Osteoblast (primary cell): ENCODE measurements around the gene CLCN5. TPM values are rescaled to one million over a fixed set of nuclear protein-coding genes. Genes with fewer than 3 reads are reported as not detected.
"Not testable (repeated sequence)": the region's sequence is repeated elsewhere in the genome, so short reads cannot be mapped to it uniquely, and the experiment has no call there.

Experiments used
- DNase-seq: peaks from one replicate; pipeline ENCODE4 v3.0.0; 2011; ENCODE audit warnings: low spot score, mixed read lengths; ENCODE audit not compliant: insufficient read length; ENCODE audit errors: missing footprints
- H2AFZ ChIP-seq: 2 replicates; pipeline ENCODE4 v1.6.0; 2011; ENCODE audit warnings: mild to moderate bottlenecking, low read length
- H3K27ac ChIP-seq: 2 replicates; pipeline ENCODE4 v1.5.1; 2011; ENCODE audit warnings: mild to moderate bottlenecking, low read depth, low read length, moderate library complexity
- H3K27me3 ChIP-seq: 2 replicates; pipeline ENCODE4 v1.6.0; 2012; ENCODE audit warnings: mild to moderate bottlenecking, control low read depth, inconsistent platforms, low read length, moderate library complexity; ENCODE audit not compliant: insufficient read depth
- H3K36me3 ChIP-seq: 2 replicates; pipeline ENCODE4 v1.5.1; 2011; ENCODE audit warnings: mild to moderate bottlenecking, low read length, control low read depth, moderate library complexity; ENCODE audit not compliant: insufficient read depth
- H3K4me1 ChIP-seq: 2 replicates; pipeline ENCODE4 v1.5.1; 2011; ENCODE audit warnings: mild to moderate bottlenecking, low read length, control low read depth, moderate library complexity; ENCODE audit not compliant: insufficient read depth
- H3K4me2 ChIP-seq: 2 replicates; pipeline ENCODE4 v1.6.0; 2011; ENCODE audit warnings: mild to moderate bottlenecking, low read length; ENCODE audit not compliant: insufficient read depth
- H3K4me3 ChIP-seq: fragments of 200-600 bp; sonication (generic); 3 replicates; pipeline ENCODE4 v1.5.1; 2012; ENCODE audit warnings: mild to moderate bottlenecking, low read length, inconsistent platforms; ENCODE audit not compliant: insufficient read depth
- H3K79me2 ChIP-seq: 2 replicates; pipeline ENCODE4 v1.6.0; 2012; ENCODE audit warnings: mild to moderate bottlenecking, low read length, control low read depth, inconsistent platforms; ENCODE audit not compliant: insufficient read depth
- H3K9me3 ChIP-seq: 2 replicates; pipeline ENCODE4 v1.5.1; 2011; ENCODE audit warnings: low read depth, low read length, control low read depth
- H4K20me1 ChIP-seq: 2 replicates; pipeline ENCODE4 v1.6.0; 2012; ENCODE audit warnings: mild to moderate bottlenecking, low read length, control low read depth; ENCODE audit not compliant: insufficient read depth
- total RNA-seq: library from RNA; depleted of rRNA; stranded (reverse); fragments of >200 nt; gene quantifications from 2 replicates; pipeline ENCODE4 v1.2.3, GENCODE V29; 2012
- TF ChIP-seq, protein P1 (sequence below): IDR thresholded peaks from 2 replicates; pipeline ENCODE4 v1.5.1; 2011; ENCODE audit warnings: mild to moderate bottlenecking, low read depth, low read length, moderate library complexity; ENCODE audit errors: extremely low read depth

CLCN5 gene
- total RNA-seq, 1 donor: 13.0 TPM

GRCh38 chrX:50003467-50003866 is 81.1 kb downstream of the CLCN5 start:
- TF ChIP-seq, protein P1, sequence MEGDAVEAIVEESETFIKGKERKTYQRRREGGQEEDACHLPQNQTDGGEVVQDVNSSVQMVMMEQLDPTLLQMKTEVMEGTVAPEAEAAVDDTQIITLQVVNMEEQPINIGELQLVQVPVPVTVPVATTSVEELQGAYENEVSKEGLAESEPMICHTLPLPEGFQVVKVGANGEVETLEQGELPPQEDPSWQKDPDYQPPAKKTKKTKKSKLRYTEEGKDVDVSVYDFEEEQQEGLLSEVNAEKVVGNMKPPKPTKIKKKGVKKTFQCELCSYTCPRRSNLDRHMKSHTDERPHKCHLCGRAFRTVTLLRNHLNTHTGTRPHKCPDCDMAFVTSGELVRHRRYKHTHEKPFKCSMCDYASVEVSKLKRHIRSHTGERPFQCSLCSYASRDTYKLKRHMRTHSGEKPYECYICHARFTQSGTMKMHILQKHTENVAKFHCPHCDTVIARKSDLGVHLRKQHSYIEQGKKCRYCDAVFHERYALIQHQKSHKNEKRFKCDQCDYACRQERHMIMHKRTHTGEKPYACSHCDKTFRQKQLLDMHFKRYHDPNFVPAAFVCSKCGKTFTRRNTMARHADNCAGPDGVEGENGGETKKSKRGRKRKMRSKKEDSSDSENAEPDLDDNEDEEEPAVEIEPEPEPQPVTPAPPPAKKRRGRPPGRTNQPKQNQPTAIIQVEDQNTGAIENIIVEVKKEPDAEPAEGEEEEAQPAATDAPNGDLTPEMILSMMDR: no peak
- Histone ChIP-seq H3K4me3 (no peak overlapping the region), H2AFZ (no peak overlapping the region), H3K4me2 (no peak overlapping the region), H3K27ac (no peak overlapping the region), H3K9me3 (no peaks in the 10 kb centered on the region), H3K27me3 (peaks cover 2% of the 10 kb centered on the region), H4K20me1 (peaks cover 6% of the 10 kb centered on the region), H3K79me2 (no peaks in the 10 kb centered on the region), H3K4me1 (no peaks in the 10 kb centered on the region), H3K36me3 (no peaks in the 10 kb centered on the region)
- DNase-seq: peak; percentile 18

- no peak overlapping the region for H3K4me3 ChIP-seq
- H2AFZ ChIP-seq: no peak overlapping the region
- H3K79me2 ChIP-seq: no peaks in the 10 kb centered on the region
- peaks cover 6% of the 10 kb centered on the region for H4K20me1 ChIP-seq
- DNase-seq: peak; percentile 32
- no peaks in the 10 kb centered on the region for H3K36me3 ChIP-seq
- no peaks in the 10 kb centered on the region for H3K9me3 ChIP-seq
- no peak overlapping the region for H3K4me2 ChIP-seq
- H3K27me3 ChIP-seq: peaks cover 2% of the 10 kb centered on the region
- no peaks in the 10 kb centered on the region for H3K4me1 ChIP-seq
- H3K27ac ChIP-seq: no peak overlapping the region
- TF ChIP-seq, protein P1: no peak
Observed at GRCh38 chrX:50003927-50004326, 81.5 kb downstream of the CLCN5 start.

DNA sequence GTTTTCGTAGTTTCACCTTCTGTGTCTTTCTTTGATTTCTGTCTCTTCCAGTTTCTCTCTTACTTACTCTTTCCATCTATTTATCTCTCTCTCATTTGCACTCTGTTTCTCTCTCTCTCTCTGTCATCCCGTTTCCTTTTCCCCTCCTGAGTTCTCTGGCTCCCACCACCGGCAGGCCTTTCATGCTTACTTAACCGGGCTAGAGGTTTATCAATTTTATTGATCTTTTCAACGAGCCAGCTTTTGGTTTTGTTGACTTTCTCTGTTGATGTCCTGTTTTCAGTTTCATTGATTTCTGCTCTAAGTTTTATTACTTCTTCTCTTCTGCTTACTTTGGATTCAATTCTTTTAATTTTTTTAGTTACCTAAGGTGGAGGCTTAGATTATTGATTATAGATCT is 103.2 kb downstream of the CLCN5 start:
- DNase-seq, H3K4me2 ChIP-seq, H4K20me1 ChIP-seq, H3K36me3 ChIP-seq, H3K4me1 ChIP-seq, H2AFZ ChIP-seq, H3K9me3 ChIP-seq, H3K27me3 ChIP-seq, H3K4me3 ChIP-seq, H3K27ac ChIP-seq, H3K79me2 ChIP-seq: not testable (repeated sequence)

- H3K27ac ChIP-seq: no peak overlapping the region
- no peaks in the 10 kb centered on the region for H4K20me1 ChIP-seq
- no peak for DNase-seq
- no peaks in the 10 kb centered on the region for H3K4me1 ChIP-seq
- H3K36me3 ChIP-seq: no peaks in the 10 kb centered on the region
- no peaks in the 10 kb centered on the region for H3K9me3 ChIP-seq
- TF ChIP-seq, protein P1: no peak
- no peaks in the 10 kb centered on the region for H3K79me2 ChIP-seq
- H3K4me3 ChIP-seq: no peak overlapping the region
- H3K4me2 ChIP-seq: no peak overlapping the region
- no peak overlapping the region for H2AFZ ChIP-seq
- H3K27me3 ChIP-seq: no peaks in the 10 kb centered on the region
Observed at GRCh38 chrX:50035126-50035525, 112.7 kb downstream of the CLCN5 start.
